PC-9 (cell line): ENCODE measurements around the gene ZBTB7C. TPM values are rescaled to one million over a fixed set of nuclear protein-coding genes. Genes with fewer than 3 reads are reported as not detected.

Source experiments
- BruUV-seq: library from RNA; stranded (reverse); fragments of 400-500 nt; replicated peaks from 2 replicates; lab custom pipeline; 2021; lab: Mats Ljungman, UMichigan
- CTCF ChIA-PET: fragments of 300-600 bp; sonication (Branson Sonifier 250); formaldehyde crosslinking; loops from one replicate; lab custom pipeline; 2022; ENCODE audit warnings: antibody characterized with exemption; lab: Charles Lee
- POLR2A ChIA-PET: fragments of 300-600 bp; sonication (Branson Sonifier 250); formaldehyde crosslinking; loops from one replicate; lab custom pipeline; 2022; ENCODE audit warnings: antibody characterized with exemption; ENCODE audit not compliant: unreplicated experiment; lab: Charles Lee
- DNase-seq, 2 experiments: peaks; one replicate each; pipeline versions ENCODE4 v3.0.0 to v3.0.0-alpha.2; 2015 to 2022; ENCODE audit warnings: mixed read lengths in 1 of 2
- H2AFZ ChIP-seq: fragments of 200-600 bp; sonication (generic); 2 replicates; pipeline ENCODE4 v1.8.1; 2017; ENCODE audit warnings: antibody characterized with exemption
- H3F3A ChIP-seq: fragments of 200-600 bp; sonication (generic); 2 replicates; pipeline ENCODE4 v1.8.1; 2017; ENCODE audit warnings: antibody characterized with exemption, mild to moderate bottlenecking, low read depth; ENCODE audit not compliant: insufficient read depth
- H3K27ac ChIP-seq: fragments of 200-600 bp; sonication (generic); 2 replicates; pipeline ENCODE4 v1.6.1; 2016; ENCODE audit warnings: mixed run types
- H3K27me3 ChIP-seq: fragments of 200-600 bp; sonication (generic); 2 replicates; pipeline ENCODE4 v1.6.1; 2016; ENCODE audit warnings: low read depth, mixed run types; ENCODE audit not compliant: insufficient read depth
- H3K36me3 ChIP-seq: fragments of 200-600 bp; sonication (generic); 2 replicates; pipeline ENCODE4 v1.6.1; 2016; ENCODE audit warnings: low read depth, mixed run types
- H3K4me1 ChIP-seq: fragments of 200-600 bp; sonication (generic); replicated peaks from 2 replicates; pipeline ENCODE4 v1.6.1; 2016; ENCODE audit warnings: mixed run types; ENCODE audit not compliant: insufficient read depth
- H3K4me2 ChIP-seq: fragments of 200-600 bp; sonication (generic); 2 replicates; pipeline ENCODE4 v1.6.1; 2017; ENCODE audit warnings: mixed run types
- H3K4me3 ChIP-seq: fragments of 200-600 bp; sonication (generic); 2 replicates; pipeline ENCODE4 v1.6.1; 2016; ENCODE audit warnings: mixed run types
- H3K79me2 ChIP-seq: fragments of 200-600 bp; sonication (generic); 2 replicates; pipeline ENCODE4 v1.6.1; 2017; ENCODE audit warnings: low read depth, mixed run types
- H3K9me2 ChIP-seq: fragments of 200-600 bp; sonication (generic); 2 replicates; pipeline ENCODE4 v1.8.1; 2017; ENCODE audit warnings: mild to moderate bottlenecking; ENCODE audit not compliant: insufficient read depth
- H3K9me3 ChIP-seq: fragments of 200-600 bp; sonication (generic); 2 replicates; pipeline ENCODE4 v1.8.1; 2016; ENCODE audit warnings: low read depth; ENCODE audit not compliant: insufficient read depth
- H4K20me1 ChIP-seq: fragments of 200-600 bp; sonication (generic); 2 replicates; pipeline ENCODE4 v1.8.1; 2017; ENCODE audit not compliant: insufficient read depth
- EZH2 ChIP-seq: fragments of 200-600 bp; sonication (generic); IDR thresholded peaks from 2 replicates; pipeline ENCODE4 v1.8.0; 2017; ENCODE audit warnings: antibody characterized with exemption, low read depth
- intact Hi-C: fragments of 100-400 bp; cut with micrococcal nuclease; formaldehyde crosslinking; loops from one replicate; pipeline ENCODE4 v1.10.0; 2022; ENCODE audit not compliant: unreplicated experiment
- total RNA-seq: library from RNA; stranded (reverse); gene quantifications from 2 replicates; pipeline ENCODE4 v1.2.3, GENCODE V29; 2021
- TF ChIP-seq, protein P1 (sequence below): fragments of 200-600 bp; sonication (generic); conservative IDR thresholded peaks from 2 replicates; pipeline ENCODE4 v1.6.1; 2017; ENCODE audit warnings: mixed run types, antibody characterized with exemption, mild to moderate bottlenecking, moderate library complexity

Gene ZBTB7C
- total RNA-seq, 1 experiment from 2014 or later: not detected

DNA sequence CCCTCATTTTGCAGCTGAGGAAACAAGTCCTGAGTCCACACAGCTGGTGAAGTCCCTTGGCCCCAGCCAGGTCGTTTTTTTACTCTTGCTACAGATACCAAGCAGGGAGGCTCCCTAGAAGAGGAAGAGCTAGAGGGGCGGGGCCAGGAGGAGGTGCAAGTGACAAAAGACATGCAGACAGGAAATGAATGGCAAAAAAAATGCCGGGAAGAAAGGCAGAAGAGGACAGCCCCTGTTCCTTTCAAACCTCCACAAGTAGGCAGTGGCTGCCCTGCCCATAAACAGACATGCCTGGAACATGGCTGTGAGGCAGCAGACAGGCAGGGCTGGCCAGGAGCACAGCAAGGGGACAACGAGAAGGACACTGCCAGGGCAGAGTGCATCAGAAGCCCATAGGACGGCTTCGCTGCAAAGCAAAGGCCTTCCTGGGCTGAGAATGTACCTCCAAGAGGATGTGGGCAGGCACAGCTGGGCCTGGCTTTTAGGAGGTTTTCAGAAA is 108.7 kb downstream of the ZBTB7C start:
- no TSS peak for BruUV-seq
- H3F3A ChIP-seq: no peaks in the 10 kb centered on the region
- no peak overlapping the region for H3K27ac ChIP-seq
- no peak for TF ChIP-seq EZH2
- TF ChIP-seq, protein P1, sequence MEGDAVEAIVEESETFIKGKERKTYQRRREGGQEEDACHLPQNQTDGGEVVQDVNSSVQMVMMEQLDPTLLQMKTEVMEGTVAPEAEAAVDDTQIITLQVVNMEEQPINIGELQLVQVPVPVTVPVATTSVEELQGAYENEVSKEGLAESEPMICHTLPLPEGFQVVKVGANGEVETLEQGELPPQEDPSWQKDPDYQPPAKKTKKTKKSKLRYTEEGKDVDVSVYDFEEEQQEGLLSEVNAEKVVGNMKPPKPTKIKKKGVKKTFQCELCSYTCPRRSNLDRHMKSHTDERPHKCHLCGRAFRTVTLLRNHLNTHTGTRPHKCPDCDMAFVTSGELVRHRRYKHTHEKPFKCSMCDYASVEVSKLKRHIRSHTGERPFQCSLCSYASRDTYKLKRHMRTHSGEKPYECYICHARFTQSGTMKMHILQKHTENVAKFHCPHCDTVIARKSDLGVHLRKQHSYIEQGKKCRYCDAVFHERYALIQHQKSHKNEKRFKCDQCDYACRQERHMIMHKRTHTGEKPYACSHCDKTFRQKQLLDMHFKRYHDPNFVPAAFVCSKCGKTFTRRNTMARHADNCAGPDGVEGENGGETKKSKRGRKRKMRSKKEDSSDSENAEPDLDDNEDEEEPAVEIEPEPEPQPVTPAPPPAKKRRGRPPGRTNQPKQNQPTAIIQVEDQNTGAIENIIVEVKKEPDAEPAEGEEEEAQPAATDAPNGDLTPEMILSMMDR: no peak
- H3K4me1 ChIP-seq: peaks cover 26% of the 10 kb centered on the region
- H3K9me3 ChIP-seq: no peaks in the 10 kb centered on the region
- intact Hi-C loops: no loop called here
- no peak for DNase-seq
- no peak overlapping the region for H3K4me3 ChIP-seq
- H2AFZ ChIP-seq: 0 out of 2 replicates have a peak overlapping the region, but pooled peaks have one; percentile 28
- H3K79me2 ChIP-seq: no peaks in the 10 kb centered on the region
- no peaks in the 10 kb centered on the region for H3K27me3 ChIP-seq
- H3K9me2 ChIP-seq: no peaks in the 10 kb centered on the region
- ChIA-PET CTCF (no interaction called here), POLR2A (no interaction called here)
- H3K36me3 ChIP-seq: no peaks in the 10 kb centered on the region
- no peaks in the 10 kb centered on the region for H4K20me1 ChIP-seq
- peak overlapping the region; percentile 43 for H3K4me2 ChIP-seq

DNA sequence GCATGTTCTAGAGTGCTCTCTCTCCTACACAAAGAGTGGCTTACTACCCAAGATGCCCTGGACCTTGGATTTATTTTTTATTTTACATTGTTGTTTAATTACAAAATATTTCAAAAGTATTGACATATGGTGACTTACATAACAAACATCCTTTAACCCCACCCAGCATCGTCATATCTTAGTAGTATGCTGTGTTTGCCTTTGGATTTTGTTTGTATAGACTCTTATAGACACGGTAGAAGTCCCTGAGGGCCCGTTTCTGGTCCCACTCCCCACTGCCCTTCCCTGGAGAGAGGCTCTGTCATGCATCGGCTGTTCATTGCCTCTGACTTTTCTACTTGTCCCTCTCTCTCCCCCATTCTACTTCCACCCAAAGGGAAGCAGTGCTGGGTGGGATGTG is 112.0 kb downstream of the ZBTB7C start:
- POLR2A ChIA-PET: interaction anchor here (0.6 kb wide), 1 partner anchor 1029 kb away, joined by 13 read pairs; no protein-coding TSS in a partner anchor
- DNase-seq: peak in 1 of 2 experiments; percentile 57
- Histone ChIP-seq H2AFZ (no peak overlapping the region), H3K9me2 (no peaks in the 10 kb centered on the region), H4K20me1 (no peaks in the 10 kb centered on the region), H3K4me1 (peaks cover 45% of the 10 kb centered on the region), H3K79me2 (no peaks in the 10 kb centered on the region), H3K27ac (no peak overlapping the region), H3K27me3 (no peaks in the 10 kb centered on the region), H3K36me3 (no peaks in the 10 kb centered on the region), H3F3A (peaks cover 3% of the 10 kb centered on the region; the same call in 1 of the 2 replicates), H3K4me3 (no peak overlapping the region), H3K9me3 (no peaks in the 10 kb centered on the region), H3K4me2 (peak overlapping the region; percentile 16; the same call in 1 of the 2 replicates)
- BruUV-seq: no TSS peak
- intact Hi-C loops: no loop called here
- no peak for TF ChIP-seq EZH2
- TF ChIP-seq, protein P1: no peak
- CTCF ChIA-PET: no interaction called here

DNA sequence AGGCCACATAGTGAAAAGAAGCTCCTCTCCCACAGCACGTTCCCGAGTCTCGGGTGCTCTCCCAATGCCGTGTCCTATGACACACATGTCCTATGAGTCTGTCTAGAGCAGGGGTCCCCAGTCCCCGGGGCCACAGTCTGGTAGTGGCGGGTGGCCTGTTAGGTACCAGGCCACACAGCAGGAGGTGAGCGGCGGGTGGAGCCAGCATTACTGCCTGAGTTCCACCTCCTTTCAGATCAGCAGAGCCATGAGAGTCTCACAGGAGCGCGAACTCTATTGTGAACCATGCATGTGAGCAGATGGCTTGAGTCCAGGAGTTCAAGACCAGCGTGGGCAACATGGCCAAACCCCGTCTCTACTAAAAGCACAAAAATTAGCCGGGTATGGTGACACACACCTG is 112.6 kb downstream of the ZBTB7C start:
- Histone ChIP-seq H2AFZ (no peak overlapping the region), H3K27ac (no peak overlapping the region), H3K4me2 (no peak overlapping the region), H3K36me3 (no peaks in the 10 kb centered on the region), H3K27me3 (no peaks in the 10 kb centered on the region), H3K4me1 (peaks cover 45% of the 10 kb centered on the region), H4K20me1 (no peaks in the 10 kb centered on the region), H3K4me3 (no peak overlapping the region), H3K79me2 (no peaks in the 10 kb centered on the region), H3F3A (peaks cover 3% of the 10 kb centered on the region; the same call in 1 of the 2 replicates), H3K9me2 (no peaks in the 10 kb centered on the region), H3K9me3 (no peaks in the 10 kb centered on the region)
- no TSS peak for BruUV-seq
- intact Hi-C loops: no loop called here
- CTCF ChIA-PET: no interaction called here
- no peak for DNase-seq
- TF ChIP-seq EZH2: no peak
- TF ChIP-seq, protein P1: no peak
- POLR2A ChIA-PET: interaction anchor here (0.6 kb wide), 1 partner anchor 1029 kb away, joined by 13 read pairs; no protein-coding TSS in a partner anchor
